ENCODE results near the gene RASA2. TPM values are rescaled to one million over a fixed set of nuclear protein-coding genes. Genes with fewer than 3 reads are reported as not detected.

RASA2 gene
- polyA plus RNA-seq, 1 donor (not counting 4 experiments of a cell fraction or from before 2014, with no cell fraction given), result 10.3 TPM

DNA sequence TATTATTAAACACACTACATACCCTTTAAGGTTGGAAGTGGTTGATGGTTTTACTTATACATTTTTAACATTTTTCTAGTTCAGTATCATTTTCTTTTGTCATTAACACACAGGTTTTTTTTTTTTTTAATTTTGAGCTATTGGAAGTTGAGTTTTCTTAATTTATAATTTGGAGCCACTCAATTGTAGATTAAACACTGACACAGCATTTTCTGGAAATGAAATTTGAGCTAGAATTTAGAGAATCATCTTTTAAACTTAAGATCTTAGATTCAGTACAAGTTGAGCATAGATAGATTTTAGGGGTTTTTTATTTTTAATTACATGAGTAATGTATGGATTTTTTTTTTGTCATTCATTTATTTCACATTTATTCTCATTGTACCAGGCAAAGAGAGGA lies 35.0 kb downstream of the RASA2 start:
- H3K4me1 ChIP-seq (ENCODE audit: control insufficient read depth, extremely low read depth, insufficient read depth, low read length), result peaks cover 4% of the 10 kb centered on the region
- DNase-seq (ENCODE audit: low read depth, low spot score) (no peak), FAIRE-seq (no peak)
- dilution Hi-C loops (cut with MboI; ENCODE audit: extremely low pct_ligation_motif_present, low sequenced_read_pairs), result no loop called here
- no peaks in the 10 kb centered on the region for H3K9me1 ChIP-seq (ENCODE audit: control insufficient read depth, extremely low read depth, insufficient read depth, low read length)
- TF ChIP-seq, protein P1, sequence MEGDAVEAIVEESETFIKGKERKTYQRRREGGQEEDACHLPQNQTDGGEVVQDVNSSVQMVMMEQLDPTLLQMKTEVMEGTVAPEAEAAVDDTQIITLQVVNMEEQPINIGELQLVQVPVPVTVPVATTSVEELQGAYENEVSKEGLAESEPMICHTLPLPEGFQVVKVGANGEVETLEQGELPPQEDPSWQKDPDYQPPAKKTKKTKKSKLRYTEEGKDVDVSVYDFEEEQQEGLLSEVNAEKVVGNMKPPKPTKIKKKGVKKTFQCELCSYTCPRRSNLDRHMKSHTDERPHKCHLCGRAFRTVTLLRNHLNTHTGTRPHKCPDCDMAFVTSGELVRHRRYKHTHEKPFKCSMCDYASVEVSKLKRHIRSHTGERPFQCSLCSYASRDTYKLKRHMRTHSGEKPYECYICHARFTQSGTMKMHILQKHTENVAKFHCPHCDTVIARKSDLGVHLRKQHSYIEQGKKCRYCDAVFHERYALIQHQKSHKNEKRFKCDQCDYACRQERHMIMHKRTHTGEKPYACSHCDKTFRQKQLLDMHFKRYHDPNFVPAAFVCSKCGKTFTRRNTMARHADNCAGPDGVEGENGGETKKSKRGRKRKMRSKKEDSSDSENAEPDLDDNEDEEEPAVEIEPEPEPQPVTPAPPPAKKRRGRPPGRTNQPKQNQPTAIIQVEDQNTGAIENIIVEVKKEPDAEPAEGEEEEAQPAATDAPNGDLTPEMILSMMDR (optimal IDR thresholded peaks at IDR 0.05 in 1 of 3, IDR thresholded peaks at IDR 0.05 in 1 of 3, conservative IDR thresholded peaks at IDR 0.05 in 1 of 3; ENCODE audit: extremely low read depth in 1 of 3, insufficient read depth in 2 of 3, low read length in 3 of 3), result no peak
- TF ChIP-seq EZH2 (IDR thresholded peaks at IDR 0.05; ENCODE audit: low read length), result no peak
- H3K36me3 ChIP-seq (ENCODE audit: control insufficient read depth in 2 of 2, extremely low read depth in 1 of 2, insufficient read depth in 2 of 2, low read length in 2 of 2), result peaks cover 4 to 17% of the 10 kb centered on the region in 2 experiments
- H2AFZ ChIP-seq (ENCODE audit: control insufficient read depth, low read length), result no peak overlapping the region
- H3K9me3 ChIP-seq (ENCODE audit: control insufficient read depth, low read depth, low read length), result no peaks in the 10 kb centered on the region
- no peak overlapping the region for H3K4me2 ChIP-seq (ENCODE audit: control insufficient read depth, extremely low read depth, insufficient read depth, low read depth, low read length)
- H4K20me1 ChIP-seq (ENCODE audit: control insufficient read depth, extremely low read depth, insufficient read depth, low read length), result no peaks in the 10 kb centered on the region
- peaks cover 20% of the 10 kb centered on the region for H3K79me2 ChIP-seq (ENCODE audit: control insufficient read depth, insufficient read depth, low read length)
- H3K4me3 ChIP-seq (ENCODE audit: control insufficient read depth in 2 of 3, extremely low read depth in 1 of 3, insufficient read depth in 2 of 3, low read depth in 1 of 3, low read length in 3 of 3), result no peak overlapping the region
- H3K9ac ChIP-seq (ENCODE audit: control insufficient read depth, extremely low read depth, insufficient read depth, low read length), result no peak overlapping the region
- H3K27me3 ChIP-seq (ENCODE audit: control insufficient read depth, extremely low read depth, insufficient read depth, low read length), result no peaks in the 10 kb centered on the region
- no peak overlapping the region for H3K27ac ChIP-seq (ENCODE audit: control insufficient read depth, insufficient read depth, low read length)

DNA sequence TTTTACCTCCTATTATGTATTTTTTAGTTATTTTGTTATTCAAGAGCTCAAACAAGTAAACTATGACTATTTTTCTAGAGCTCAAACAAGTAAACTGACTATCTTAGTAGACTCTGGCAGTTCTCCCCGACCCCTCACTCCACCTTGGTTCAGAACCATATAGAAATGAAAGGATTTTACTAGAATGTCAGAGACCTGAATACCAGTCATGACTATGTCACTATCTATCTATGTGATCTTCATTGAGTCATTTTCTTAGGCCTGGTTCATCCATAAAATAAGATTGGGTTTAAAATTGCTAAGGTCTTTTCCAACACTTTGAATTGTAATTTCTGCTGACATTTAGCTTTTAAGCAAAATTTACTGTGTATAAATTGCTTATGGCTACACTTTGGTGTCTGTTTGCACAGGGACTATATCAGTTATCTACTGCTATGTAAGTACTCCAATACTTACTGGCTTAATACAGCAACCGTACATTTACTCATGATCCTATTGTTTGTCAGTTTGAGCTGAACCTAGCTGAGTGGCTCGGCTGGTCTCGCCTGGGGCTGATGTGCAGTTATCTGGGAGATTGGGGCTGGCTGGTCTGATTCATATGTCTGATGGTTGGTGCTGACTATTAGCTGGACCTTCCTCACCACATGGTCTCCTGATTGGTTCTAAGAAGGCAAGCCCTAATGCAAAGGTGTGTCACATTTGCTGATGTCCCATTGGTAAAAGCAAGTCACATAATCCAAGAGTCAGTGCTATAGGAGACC lies 37.0 kb downstream of the RASA2 start:
- no peak for DNase-seq (ENCODE audit: low read depth, low spot score)
- no peak overlapping the region for H3K27ac ChIP-seq (ENCODE audit: control insufficient read depth, insufficient read depth, low read length)

More for the DNA sequence above, 37.0 kb downstream of the RASA2 start:
- Histone ChIP-seq H3K4me2 (ENCODE audit: control insufficient read depth, extremely low read depth, insufficient read depth, low read depth, low read length) (no peak overlapping the region), H3K4me1 (ENCODE audit: control insufficient read depth, extremely low read depth, insufficient read depth, low read length) (peaks cover 9% of the 10 kb centered on the region), H3K9me1 (ENCODE audit: control insufficient read depth, extremely low read depth, insufficient read depth, low read length) (no peaks in the 10 kb centered on the region), H3K4me3 (ENCODE audit: control insufficient read depth in 2 of 3, extremely low read depth in 1 of 3, insufficient read depth in 2 of 3, low read depth in 1 of 3, low read length in 3 of 3) (no peak overlapping the region), H3K9ac (ENCODE audit: control insufficient read depth, extremely low read depth, insufficient read depth, low read length) (no peak overlapping the region), H2AFZ (ENCODE audit: control insufficient read depth, low read length) (no peak overlapping the region), H4K20me1 (ENCODE audit: control insufficient read depth, extremely low read depth, insufficient read depth, low read length) (no peaks in the 10 kb centered on the region), H3K9me3 (ENCODE audit: control insufficient read depth, low read depth, low read length) (no peaks in the 10 kb centered on the region), H3K27me3 (ENCODE audit: control insufficient read depth, extremely low read depth, insufficient read depth, low read length) (no peaks in the 10 kb centered on the region), H3K36me3 (ENCODE audit: control insufficient read depth in 2 of 2, extremely low read depth in 1 of 2, insufficient read depth in 2 of 2, low read length in 2 of 2) (peaks cover 0 to 13% of the 10 kb centered on the region in 2 experiments), H3K79me2 (ENCODE audit: control insufficient read depth, insufficient read depth, low read length) (peaks cover 21% of the 10 kb centered on the region)
- no peak for FAIRE-seq
- dilution Hi-C loops (cut with MboI; ENCODE audit: extremely low pct_ligation_motif_present, low sequenced_read_pairs), result no loop called here
- no peak for TF ChIP-seq EZH2 (IDR thresholded peaks at IDR 0.05; ENCODE audit: low read length)
- TF ChIP-seq, protein P1 (optimal IDR thresholded peaks at IDR 0.05 in 1 of 3, IDR thresholded peaks at IDR 0.05 in 1 of 3, conservative IDR thresholded peaks at IDR 0.05 in 1 of 3; ENCODE audit: extremely low read depth in 1 of 3, insufficient read depth in 2 of 3, low read length in 3 of 3), result no peak
